ENCODE measurements around the gene DUSP3.

DNA sequence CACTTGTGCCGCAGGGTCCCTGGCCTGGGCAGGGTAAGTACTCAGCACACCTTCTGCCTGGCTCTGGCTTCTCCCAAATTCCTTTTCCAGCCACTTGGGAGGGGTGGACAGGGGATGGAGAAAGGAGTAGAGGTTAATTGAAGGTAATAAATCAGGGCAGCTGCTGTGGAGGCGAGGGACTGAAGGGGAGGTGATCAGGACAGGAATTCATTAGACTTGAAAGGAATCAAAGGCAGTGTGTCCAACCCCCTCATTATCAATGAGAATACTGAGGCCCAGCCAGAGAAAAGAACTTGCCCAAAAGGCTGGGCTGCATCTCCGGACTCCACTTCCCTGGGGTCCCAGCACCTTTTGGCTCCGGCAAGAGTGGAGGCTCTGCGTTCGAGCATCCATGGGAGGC, 22.6 kb downstream of the DUSP3 start:
- TF ChIP-seq, protein P1, sequence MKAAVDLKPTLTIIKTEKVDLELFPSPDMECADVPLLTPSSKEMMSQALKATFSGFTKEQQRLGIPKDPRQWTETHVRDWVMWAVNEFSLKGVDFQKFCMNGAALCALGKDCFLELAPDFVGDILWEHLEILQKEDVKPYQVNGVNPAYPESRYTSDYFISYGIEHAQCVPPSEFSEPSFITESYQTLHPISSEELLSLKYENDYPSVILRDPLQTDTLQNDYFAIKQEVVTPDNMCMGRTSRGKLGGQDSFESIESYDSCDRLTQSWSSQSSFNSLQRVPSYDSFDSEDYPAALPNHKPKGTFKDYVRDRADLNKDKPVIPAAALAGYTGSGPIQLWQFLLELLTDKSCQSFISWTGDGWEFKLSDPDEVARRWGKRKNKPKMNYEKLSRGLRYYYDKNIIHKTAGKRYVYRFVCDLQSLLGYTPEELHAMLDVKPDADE (CRISPR knock-in tag; IDR thresholded peaks at IDR 0.05) = no peak
- TF ChIP-seq BHLHE40 (IDR thresholded peaks at IDR 0.05; ENCODE audit: low read length) (no peak), DR1 (CRISPR knock-in tag; IDR thresholded peaks at IDR 0.05) (no peak), KDM5A (IDR thresholded peaks at IDR 0.05; ENCODE audit: borderline replicate concordance, low read length) (no peak), SSRP1 (CRISPR knock-in tag; IDR thresholded peaks at IDR 0.05) (no peak), ZBTB20 (CRISPR knock-in tag; IDR thresholded peaks at IDR 0.05; ENCODE audit: borderline replicate concordance, low read depth) (no peak), ZIK1 (CRISPR knock-in tag; IDR thresholded peaks at IDR 0.05; ENCODE audit: borderline replicate concordance, low read depth) (no peak), ZFP36 (IDR thresholded peaks at IDR 0.05; ENCODE audit: borderline replicate concordance, low read depth, low read length, partially characterized antibody) (no peak), NFE2L2 (IDR thresholded peaks at IDR 0.05; ENCODE audit: low read length) (no peak), TCF12 (IDR thresholded peaks at IDR 0.05) (no peak), TCF12 (CRISPR knock-in tag; IDR thresholded peaks at IDR 0.05) (no peak), AGO2 (optimal IDR thresholded peaks at IDR 0.05; ENCODE audit: low read depth, low read length) (no peak), POLR2AphosphoS5 (IDR thresholded peaks at IDR 0.05; ENCODE audit: low read depth, low read length) (no peak), FOXP1 (IDR thresholded peaks at IDR 0.05) (no peak), FOXP1 (CRISPR knock-in tag; IDR thresholded peaks at IDR 0.05) (no peak)
